HepG2 (cell line): ENCODE results near the gene NDC80. TPM values are rescaled to one million over a fixed set of nuclear protein-coding genes. Genes with fewer than 3 reads are reported as not detected.

Experiments
- ARID5B ChIP-seq: IDR thresholded peaks from 2 replicates; pipeline ENCODE4 v1.4.0; 2020; ENCODE audit warnings: mild to moderate bottlenecking, missing genetic modification reagents
- ATF7-NPFF ChIP-seq: sonication (generic); formaldehyde crosslinking; IDR thresholded peaks from 2 replicates; pipeline ENCODE4 v1.8.1; 2023; ENCODE audit warnings: mild to moderate bottlenecking, low read depth, missing genetic modification reagents, moderate library complexity
- CEBPG ChIP-seq: IDR thresholded peaks from 2 replicates; pipeline ENCODE4 v1.6.1; 2016
- EEA1 ChIP-seq: sonication (generic); formaldehyde crosslinking; IDR thresholded peaks from 2 replicates; pipeline ENCODE4 v1.5.1; 2020; ENCODE audit warnings: mild to moderate bottlenecking, missing genetic modification reagents, borderline replicate concordance
- GATAD2A ChIP-seq: IDR thresholded peaks from 2 replicates; pipeline ENCODE4 v1.6.1; 2016
- GTF2F1 ChIP-seq: fragments of 150-350 bp; IDR thresholded peaks from 2 replicates; pipeline ENCODE4 v1.6.1; 2014; ENCODE audit warnings: low read length
- HOXA9 ChIP-seq: sonication (generic); formaldehyde crosslinking; IDR thresholded peaks from 2 replicates; pipeline ENCODE4 v1.8.1; 2022; ENCODE audit warnings: missing genetic modification reagents, mild to moderate bottlenecking, moderate library complexity, borderline replicate concordance
- NFKB2 ChIP-seq: sonication (generic); formaldehyde crosslinking; IDR thresholded peaks from 2 replicates; pipeline ENCODE4 v1.4.0; 2020; ENCODE audit warnings: missing genetic modification reagents, borderline replicate concordance
- NFRKB ChIP-seq: fragments of 450-650 bp; IDR thresholded peaks from 2 replicates; pipeline ENCODE4 v1.6.1; 2017
- PCBP2 ChIP-seq: fragments of 200-400 bp; formaldehyde crosslinking; optimal IDR thresholded peaks from 2 replicates; pipeline ENCODE3; 2018; ENCODE audit warnings: low read length, low read depth; ENCODE audit not compliant: poor library complexity, severe bottlenecking
- RBM39 ChIP-seq: fragments of 200-400 bp; formaldehyde crosslinking; IDR thresholded peaks from one replicate; pipeline ENCODE4 v1.6.1; 2018; ENCODE audit warnings: antibody characterized with exemption, mild to moderate bottlenecking, low read depth, low read length; ENCODE audit not compliant: poor library complexity, severe bottlenecking
- SP4 ChIP-seq: sonication (generic); formaldehyde crosslinking; IDR thresholded peaks from 2 replicates; pipeline ENCODE4 v1.8.1; 2023; ENCODE audit warnings: mild to moderate bottlenecking, missing genetic modification reagents
- TEF ChIP-seq: sonication (generic); formaldehyde crosslinking; IDR thresholded peaks from 2 replicates; pipeline ENCODE4 v1.5.0; 2020; ENCODE audit warnings: missing genetic modification reagents
- TOE1 ChIP-seq: sonication (generic); formaldehyde crosslinking; IDR thresholded peaks from 2 replicates; pipeline ENCODE4 v1.4.0; 2020; ENCODE audit warnings: mild to moderate bottlenecking, missing genetic modification reagents
- ZHX1 ChIP-seq: sonication (generic); formaldehyde crosslinking; IDR thresholded peaks from 2 replicates; pipeline ENCODE4 v1.8.1; 2022; ENCODE audit warnings: low read depth, mild to moderate bottlenecking, missing genetic modification reagents
- ZNF280B ChIP-seq: sonication (generic); formaldehyde crosslinking; IDR thresholded peaks from 2 replicates; pipeline ENCODE4 v1.5.0; 2020; ENCODE audit warnings: missing genetic modification reagents, mild to moderate bottlenecking, borderline replicate concordance
- ZNF501 ChIP-seq: sonication (generic); formaldehyde crosslinking; IDR thresholded peaks from 2 replicates; pipeline ENCODE4 v1.5.1; 2020; ENCODE audit warnings: mild to moderate bottlenecking, moderate library complexity, missing genetic modification reagents
- ZNF550 ChIP-seq: sonication (generic); formaldehyde crosslinking; IDR thresholded peaks from 2 replicates; pipeline ENCODE4 v1.4.0; 2020; ENCODE audit warnings: mild to moderate bottlenecking, missing genetic modification reagents, borderline replicate concordance
- ZNF713 ChIP-seq: sonication (generic); formaldehyde crosslinking; IDR thresholded peaks from 2 replicates; pipeline ENCODE4 v1.4.0; 2020; ENCODE audit warnings: mild to moderate bottlenecking, missing genetic modification reagents
- ZNF720 ChIP-seq: sonication (generic); formaldehyde crosslinking; IDR thresholded peaks from 2 replicates; pipeline ENCODE4 v1.4.0; 2020; ENCODE audit warnings: missing genetic modification reagents
- ZNF777 ChIP-seq: sonication (generic); formaldehyde crosslinking; IDR thresholded peaks from 2 replicates; pipeline ENCODE4 v1.4.0; 2020; ENCODE audit warnings: missing genetic modification reagents
- polyA plus RNA-seq, 8 experiments: library from polyadenylated mRNA; depleted of rRNA in 3 of 8; stranded (reverse) in 7 of 8; unstranded in 1 of 8; fragments of >200 nt; fragmentation: Illumina TruSeq in 4 of 8; extraction: Trizol in 4 of 8; gene quantifications; 2 replicates each; pipeline versions ENCODE4 v1.2.1 to v1.2.3, GENCODE V29; 2011 to 2016; ENCODE audit warnings: low read depth in 4 of 8, missing spikeins in 1 of 8, mixed read lengths in 1 of 8; ENCODE audit not compliant: insufficient read depth in 1 of 8
- total RNA-seq, 5 experiments: library from RNA; depleted of rRNA; stranded (reverse); fragments of >200 nt; fragmentation: Illumina TruSeq; extraction: Trizol; gene quantifications; 2 replicates each; pipeline ENCODE4 v1.2.3, GENCODE V29; 2016; ENCODE audit warnings: low read depth in 1 of 5

Gene NDC80
- total and polyA plus RNA-seq, 2 of the 13 experiments (the other 11 are each of a cell fraction or from before 2014, with no cell fraction given) = 9.6 to 33.0 TPM

- peak; percentile 98 for TF ChIP-seq ATF7-NPFF (CRISPR knock-in tag)
- peak; percentile 54 for TF ChIP-seq ZNF777 (CRISPR knock-in tag)
- TF ChIP-seq NFRKB = no peak
- no peak for TF ChIP-seq RBM39
- peak; percentile 91 for TF ChIP-seq SP4 (CRISPR knock-in tag)
- TF ChIP-seq EEA1 = no peak
- peak; percentile 58 for TF ChIP-seq NFKB2 (CRISPR knock-in tag)
- TF ChIP-seq PCBP2 = no peak
- no peak for TF ChIP-seq GTF2F1
- TF ChIP-seq ZHX1 (CRISPR knock-in tag) = peak; percentile 93
- no peak for TF ChIP-seq ZNF720 (CRISPR knock-in tag)
- TF ChIP-seq TOE1 = no peak
- TF ChIP-seq ZNF280B (CRISPR knock-in tag) = peak; percentile 38; the same call in 1 of the 2 replicates
- no peak for TF ChIP-seq ZNF550
- TF ChIP-seq ZNF501 (CRISPR knock-in tag) = peak; percentile 94
- TF ChIP-seq TEF (CRISPR knock-in tag) = peak; percentile 37; the same call in 1 of the 2 replicates
- TF ChIP-seq HOXA9 (CRISPR knock-in tag) = peak; percentile 98
- peak; percentile 50; the same call in 1 of the 2 replicates for TF ChIP-seq ARID5B (CRISPR knock-in tag)
- TF ChIP-seq CEBPG (CRISPR knock-in tag) = peak; percentile 34
- no peak for TF ChIP-seq ZNF713 (CRISPR knock-in tag)
- peak; percentile 38; the same call in 1 of the 2 replicates for TF ChIP-seq GATAD2A (CRISPR knock-in tag)
Observed at GRCh38 chr18:2571200-2572170, at the start of gene NDC80, which contains the start of gene METTL4 (continued).
